ENCODE measurements around the gene DHRS9. TPM values are rescaled to one million over a fixed set of nuclear protein-coding genes. Genes with fewer than 3 reads are reported as not detected.

Gene DHRS9
- total RNA-seq, 1 donor from 2014 or later, result 3.1 TPM

DNA sequence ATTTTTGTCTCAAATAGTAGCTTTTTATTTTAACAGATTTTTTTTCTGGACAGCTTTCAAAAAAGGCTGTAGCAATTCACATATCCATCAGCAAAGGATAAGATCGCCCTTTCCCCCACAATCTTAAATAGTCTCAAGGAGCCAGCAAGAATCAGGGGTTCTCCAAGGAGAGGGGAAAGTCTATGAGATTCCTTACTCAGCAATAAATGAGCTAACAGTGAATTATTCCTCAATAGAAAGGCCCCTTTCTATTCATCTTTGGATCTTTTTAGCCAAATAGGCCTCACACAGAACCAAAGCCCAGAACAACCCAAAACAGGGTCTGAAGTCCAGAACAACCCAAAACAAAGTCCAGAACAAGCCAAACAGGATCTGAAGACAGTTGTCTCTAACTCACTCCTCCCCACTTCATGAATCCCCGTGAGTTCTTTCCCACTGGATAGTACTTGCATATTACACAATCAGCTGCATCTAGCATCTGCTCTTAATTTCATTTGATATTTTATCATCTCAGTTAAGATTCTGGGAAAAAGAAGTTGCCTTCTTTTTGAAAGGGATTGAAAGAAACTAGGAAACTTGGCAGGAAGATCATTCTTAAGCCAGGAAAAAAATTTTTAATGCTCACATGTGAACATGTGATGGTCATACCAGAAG, 3.4 kb upstream of the DHRS9 start:
- peak; percentile 71 for DNase-seq (ENCODE audit: low spot score)

DNA sequence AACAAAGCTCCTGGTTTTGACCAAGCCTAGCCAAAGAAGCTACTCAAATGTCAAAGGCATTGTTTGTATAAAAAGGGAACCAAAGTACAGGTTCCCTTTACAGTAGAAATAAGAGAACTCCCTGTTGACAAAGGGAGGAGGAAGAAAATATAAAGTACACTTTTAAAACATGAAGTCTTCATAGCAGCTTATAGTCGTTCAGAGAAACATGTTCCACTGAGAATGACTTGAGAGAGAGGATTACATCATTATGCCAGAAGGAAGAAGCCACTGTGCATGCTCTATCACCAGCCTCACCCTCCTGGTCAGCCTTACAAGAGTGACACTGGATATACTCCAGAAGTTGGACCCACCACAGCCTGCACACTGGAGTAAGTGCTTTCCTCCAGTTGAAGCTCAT, 2.5 kb upstream of the DHRS9 start:
- DNase-seq (ENCODE audit: low spot score), result no peak

- DNase-seq (ENCODE audit: low spot score), result no peak
Observed at GRCh38 chr2:169069833-169070232, 470 bp downstream of the DHRS9 start.

DNA sequence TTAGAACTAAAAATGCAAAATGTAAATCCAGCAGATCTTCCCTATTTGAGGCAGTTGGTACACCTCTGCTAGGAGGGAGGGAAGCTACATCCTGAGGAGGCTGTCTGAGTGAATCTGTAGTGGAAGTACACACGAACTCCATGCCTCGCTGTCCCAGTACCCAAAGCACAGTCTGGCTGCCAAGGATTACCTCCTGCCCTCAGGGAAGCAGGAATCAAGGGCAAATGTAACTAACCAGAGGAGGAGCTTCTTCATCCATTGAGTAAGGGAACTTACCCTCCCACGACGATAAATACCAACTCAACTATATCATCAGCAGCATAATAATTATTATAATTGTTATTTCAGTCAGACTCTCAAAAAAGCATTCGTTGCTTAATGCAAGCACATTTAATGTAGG, 2.1 kb downstream of the DHRS9 start:
- DNase-seq (ENCODE audit: low spot score), result no peak

DNA sequence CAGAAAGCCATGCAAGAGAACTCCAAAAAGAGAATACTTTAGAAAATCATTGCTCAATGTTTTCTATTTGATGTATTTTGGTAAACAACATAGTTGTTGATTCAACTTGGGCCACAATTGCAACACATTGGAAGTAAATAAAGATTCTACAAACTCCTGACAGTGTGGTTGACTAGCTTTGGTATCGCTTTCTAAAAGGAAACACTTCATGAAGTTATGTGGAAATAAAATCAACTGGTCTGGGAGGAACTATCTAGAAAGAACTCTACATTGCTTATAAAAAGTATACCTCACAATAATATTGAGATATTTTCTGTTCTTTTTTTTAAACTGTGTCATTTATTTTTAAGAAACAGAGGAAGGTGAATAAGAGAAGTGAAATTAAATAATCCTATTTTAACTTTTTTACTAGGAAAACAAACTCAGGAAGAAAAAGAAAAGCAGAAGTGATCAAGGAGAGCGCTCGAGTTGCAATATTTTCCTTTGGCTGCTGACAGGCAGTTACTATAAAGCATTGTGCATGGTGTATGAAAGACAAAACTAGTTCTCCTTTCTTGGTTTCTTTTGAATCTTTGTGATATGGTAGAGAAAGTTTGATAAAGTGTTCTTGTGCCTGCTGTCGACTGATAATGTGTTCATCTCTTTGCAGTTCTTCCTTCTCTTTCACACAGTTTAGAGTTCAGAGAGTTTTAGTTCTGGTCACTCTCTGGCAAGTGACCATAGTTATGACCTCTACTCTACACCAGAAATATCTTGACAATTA, 3.0 kb downstream of the DHRS9 start:
- DNase-seq (ENCODE audit: low spot score), result no peak

DNA sequence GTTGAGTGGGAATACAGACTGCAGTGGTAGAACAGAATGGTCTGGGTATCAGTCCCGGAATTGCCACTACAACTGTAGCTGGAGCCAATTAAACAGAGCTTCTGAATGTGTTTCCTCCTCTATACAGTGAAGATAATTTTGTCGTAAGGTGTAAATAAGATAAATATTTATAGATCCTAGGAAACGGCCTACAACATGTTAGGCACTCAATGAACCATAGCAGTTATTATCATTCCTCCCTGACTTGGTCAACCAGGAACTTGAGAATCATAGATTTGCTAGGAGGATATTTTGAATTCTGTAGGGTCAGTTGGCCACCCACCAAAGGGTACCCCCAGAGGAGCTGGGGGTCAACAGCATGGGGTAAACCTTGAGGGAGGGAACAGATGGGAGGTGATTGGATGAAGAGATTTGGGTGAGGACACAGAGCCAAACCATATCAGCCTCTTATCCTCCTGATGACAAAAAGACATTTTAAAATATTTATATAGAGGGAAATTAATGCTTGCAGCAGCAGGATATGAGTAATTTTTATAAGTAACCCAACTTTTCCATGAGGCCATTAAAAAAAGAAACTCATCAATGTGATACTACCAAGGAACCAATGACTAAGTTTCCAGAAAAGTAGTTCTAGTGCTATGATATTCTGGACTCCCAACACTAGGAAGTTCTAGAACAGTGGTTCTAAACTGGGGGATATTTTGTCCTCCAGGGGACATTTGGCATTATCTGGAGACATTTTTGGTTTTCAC, 4.0 kb downstream of the DHRS9 start:
- no peak for DNase-seq (ENCODE audit: low spot score)

DNA sequence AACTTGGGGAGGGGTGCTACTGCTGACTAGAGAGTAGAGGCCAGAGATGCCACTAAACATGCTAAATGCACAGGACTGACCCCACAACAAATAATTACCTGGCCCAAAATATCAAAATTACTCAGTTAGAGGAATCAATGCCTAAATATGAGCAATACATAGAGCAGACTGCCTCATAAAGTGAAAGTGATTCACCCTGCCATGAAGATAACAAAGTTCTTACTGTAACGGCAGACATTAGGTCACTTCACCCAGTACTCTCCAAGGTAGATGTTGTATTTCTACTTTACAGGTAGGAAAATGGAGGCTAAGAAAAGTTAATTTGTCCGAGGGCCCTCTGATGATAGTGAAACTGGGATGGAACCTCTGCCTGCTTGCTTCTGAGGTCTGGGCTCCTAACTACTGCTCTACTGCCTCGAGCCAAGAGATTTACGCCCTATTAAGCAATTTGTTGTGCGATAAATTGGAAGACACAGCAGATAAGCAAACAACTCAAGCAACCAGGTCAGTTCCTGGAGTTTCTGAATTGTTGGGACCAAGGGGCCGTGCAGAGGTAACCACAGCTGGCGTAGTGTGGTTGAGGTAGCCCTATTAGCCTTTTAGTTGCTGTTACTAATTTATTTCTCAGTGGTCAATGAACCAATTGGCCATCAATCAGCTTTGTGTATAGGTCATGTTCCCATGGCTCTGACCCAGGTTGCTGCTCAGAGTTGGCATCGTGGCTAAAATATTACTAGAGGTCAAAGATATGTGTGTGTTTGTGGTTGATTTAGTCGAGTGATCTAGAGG, 4.8 kb downstream of the DHRS9 start:
- no peak for DNase-seq (ENCODE audit: low spot score)

- no peak for DNase-seq (ENCODE audit: low spot score)
Observed at GRCh38 chr2:169077674-169078240, 8.4 kb downstream of the DHRS9 start.

GRCh38 chr2:169080250-169081069, 11.1 kb downstream of the DHRS9 start:
- DNase-seq (ENCODE audit: low spot score), result no peak

DNA sequence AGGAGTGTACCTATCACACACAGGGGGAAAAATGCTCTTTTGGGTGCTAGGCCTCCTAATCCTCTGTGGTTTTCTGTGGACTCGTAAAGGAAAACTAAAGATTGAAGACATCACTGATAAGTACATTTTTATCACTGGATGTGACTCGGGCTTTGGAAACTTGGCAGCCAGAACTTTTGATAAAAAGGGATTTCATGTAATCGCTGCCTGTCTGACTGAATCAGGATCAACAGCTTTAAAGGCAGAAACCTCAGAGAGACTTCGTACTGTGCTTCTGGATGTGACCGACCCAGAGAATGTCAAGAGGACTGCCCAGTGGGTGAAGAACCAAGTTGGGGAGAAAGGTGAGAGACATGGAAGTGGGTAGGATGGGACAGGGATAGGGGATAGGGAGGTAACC, 12.2 kb downstream of the DHRS9 start:
- DNase-seq (ENCODE audit: low spot score), result peak; percentile 95

DNA sequence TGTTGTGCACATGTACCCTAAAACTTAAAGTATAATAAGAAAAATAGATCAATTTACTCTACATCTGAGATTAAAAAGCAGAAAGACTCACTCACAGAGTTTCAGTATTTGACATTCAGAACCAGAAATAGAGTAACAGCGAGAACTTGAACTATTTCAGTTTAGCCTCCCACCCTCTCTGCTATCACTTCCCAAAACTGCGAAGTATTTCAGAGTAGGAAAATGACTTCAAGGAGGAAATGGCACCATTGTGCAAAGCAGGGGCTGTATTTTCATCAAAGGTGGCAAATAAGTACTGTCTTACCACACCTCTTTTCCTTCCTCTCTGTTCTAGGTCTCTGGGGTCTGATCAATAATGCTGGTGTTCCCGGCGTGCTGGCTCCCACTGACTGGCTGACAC, 13.6 kb downstream of the DHRS9 start:
- no peak for DNase-seq (ENCODE audit: low spot score)

- DNase-seq (ENCODE audit: low spot score), result no peak
Observed at GRCh38 chr2:169086893-169087467, 17.6 kb downstream of the DHRS9 start.

GRCh38 chr2:169087757-169088379, 18.5 kb downstream of the DHRS9 start:
- no peak for DNase-seq (ENCODE audit: low spot score)

GRCh38 chr2:169089182-169089581, 19.8 kb downstream of the DHRS9 start:
- no peak for DNase-seq (ENCODE audit: low spot score)

DNA sequence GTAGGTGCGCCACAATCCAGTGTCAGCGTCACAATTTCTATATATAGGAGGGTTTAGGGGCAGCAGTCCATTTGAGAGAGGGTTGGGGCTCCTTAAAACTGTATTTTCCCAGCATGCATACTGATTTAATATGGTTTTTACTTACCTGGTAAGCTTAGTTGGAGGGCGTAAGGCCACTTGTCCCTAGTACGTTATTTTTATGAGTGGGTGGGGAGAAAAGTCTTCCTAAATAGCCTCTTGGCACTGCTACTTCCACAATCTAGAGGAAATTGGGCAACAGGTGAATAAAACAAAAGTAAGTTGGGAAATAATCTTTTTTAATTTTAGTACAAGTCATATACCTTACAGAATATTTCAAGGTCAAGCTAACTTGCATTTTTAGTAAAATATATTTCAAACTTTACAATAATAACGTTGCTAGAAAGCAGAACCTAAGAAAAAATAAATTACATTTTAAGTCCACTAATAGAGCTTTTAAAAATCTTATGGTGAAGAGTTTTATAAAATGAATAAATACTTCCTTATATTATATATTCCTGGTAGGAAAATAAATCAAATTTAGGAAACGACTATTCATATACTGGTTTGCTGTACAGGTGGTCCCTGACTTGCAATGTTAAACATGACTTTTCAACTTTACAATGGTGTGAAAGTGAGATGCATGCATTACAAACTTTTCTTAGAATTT, 20.9 kb downstream of the DHRS9 start:
- no peak for DNase-seq (ENCODE audit: low spot score)

DNA sequence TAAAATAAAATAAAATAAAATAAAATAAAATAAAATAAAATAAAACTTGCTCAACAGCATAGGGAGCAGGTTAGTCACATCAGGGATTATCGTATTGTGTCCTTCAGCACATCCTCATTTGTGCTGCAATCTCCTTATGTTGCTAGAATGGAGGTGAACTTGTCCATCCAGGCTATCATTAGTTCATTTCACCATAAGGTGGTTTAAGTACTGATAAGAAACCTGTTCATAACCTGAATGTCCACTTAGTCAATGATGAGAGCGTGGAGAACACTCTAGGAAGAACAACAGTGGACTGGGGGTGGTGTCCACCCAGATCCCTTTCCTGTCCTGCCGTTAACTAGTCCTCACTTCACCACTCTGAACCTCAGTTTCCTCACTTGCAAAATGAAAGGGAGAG, 21.9 kb downstream of the DHRS9 start:
- DNase-seq (ENCODE audit: low spot score), result no peak

DNA sequence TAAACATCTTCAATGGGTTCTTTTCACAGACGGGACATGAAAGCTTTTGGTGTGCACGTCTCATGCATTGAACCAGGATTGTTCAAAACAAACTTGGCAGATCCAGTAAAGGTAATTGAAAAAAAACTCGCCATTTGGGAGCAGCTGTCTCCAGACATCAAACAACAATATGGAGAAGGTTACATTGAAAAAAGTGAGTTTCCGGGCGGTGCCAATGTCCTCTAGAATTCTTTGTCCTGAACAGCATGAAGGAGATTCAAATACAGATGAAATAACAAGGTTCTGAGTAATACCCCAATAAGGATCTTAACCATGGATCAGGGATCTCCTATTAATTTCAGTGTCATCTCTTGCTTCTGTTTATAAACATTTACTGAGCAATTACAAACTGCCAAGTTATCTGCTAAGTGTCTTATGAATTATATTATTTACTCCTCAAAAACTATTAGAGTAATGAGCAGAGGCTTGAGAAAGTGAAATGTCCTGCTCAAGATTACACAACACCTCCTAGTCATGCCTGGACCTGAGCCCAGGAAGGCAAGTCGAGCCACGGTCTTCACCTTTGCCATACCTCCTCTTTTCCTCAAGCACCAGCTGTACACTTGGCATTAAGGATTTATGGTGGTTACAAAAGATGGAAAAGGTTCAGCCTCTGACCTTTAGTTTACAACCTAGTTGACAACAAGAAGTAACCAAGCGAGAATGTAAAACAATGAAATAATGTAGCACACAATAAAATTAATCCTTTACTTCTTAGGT, 22.6 kb downstream of the DHRS9 start:
- DNase-seq (ENCODE audit: low spot score), result no peak

DNA sequence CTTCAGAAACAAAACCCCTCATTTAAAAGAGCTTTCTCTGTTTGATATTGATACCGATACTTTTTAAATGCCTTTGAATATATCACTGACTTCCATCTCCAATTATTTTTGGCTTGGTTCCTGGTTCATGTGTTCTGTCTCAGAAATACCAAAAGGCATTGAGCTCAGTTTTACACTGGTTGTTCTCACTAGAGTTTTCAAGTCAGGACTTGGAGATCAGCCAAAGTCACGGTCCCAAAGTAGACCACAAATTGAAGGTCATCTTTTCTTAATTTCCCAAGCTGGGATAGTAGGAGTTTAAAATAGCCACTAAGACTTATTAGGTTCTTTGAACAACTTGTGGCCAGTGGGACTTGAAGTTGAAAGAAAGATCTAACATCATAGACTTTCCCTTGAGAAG, 24.2 kb downstream of the DHRS9 start:
- DNase-seq (ENCODE audit: low spot score), result no peak
